Adrenal gland (tissue), 5 donors: Measurements from ENCODE around the gene NAGS.

Experiments used
- POLR2A ChIP-seq, 2 donors: fragments of 450-650 bp; IDR thresholded peaks; one replicate each; pipeline ENCODE4 v1.6.1; 2017; ENCODE audit warnings: antibody characterized with exemption in 2 of 2, mild to moderate bottlenecking in 2 of 2, moderate library complexity in 1 of 2
- TF ChIP-seq, protein P1 (sequence below), 6 experiments: fragments of 450-650 bp in 4 of 6; fragments of 200-600 bp in 2 of 6; sonication (generic) in 1 of 6; IDR thresholded peaks; 1 replicate in 5 of 6; 2 replicates in 1 of 6; pipeline versions ENCODE4 v1.5.1 to v1.8.0; 2016 to 2021; ENCODE audit warnings: antibody characterized with exemption in 6 of 6, mild to moderate bottlenecking in 2 of 6, moderate library complexity in 1 of 6
- donor health status: DM: no; HTN: no; CAD: no.

DNA sequence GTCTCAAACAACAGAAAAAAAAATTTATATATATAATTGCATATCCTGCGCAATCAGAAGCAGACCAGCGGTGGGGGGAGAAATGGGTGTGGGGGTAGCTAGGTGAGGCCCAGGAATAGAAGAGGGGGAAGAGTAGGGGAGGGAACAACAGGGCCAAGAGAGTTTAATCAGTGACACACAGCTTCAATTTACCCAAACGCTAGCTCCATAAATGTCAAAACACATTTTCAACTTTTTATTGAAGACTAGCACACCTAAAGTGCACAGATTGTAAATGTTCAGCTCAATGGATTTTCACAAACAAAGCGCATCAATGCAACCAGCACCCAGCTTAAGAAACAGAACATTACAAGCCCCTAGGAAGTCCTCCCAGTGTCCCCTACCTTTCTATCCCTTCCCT is 24.8 kb upstream of the NAGS start:
- TF ChIP-seq, protein P1, sequence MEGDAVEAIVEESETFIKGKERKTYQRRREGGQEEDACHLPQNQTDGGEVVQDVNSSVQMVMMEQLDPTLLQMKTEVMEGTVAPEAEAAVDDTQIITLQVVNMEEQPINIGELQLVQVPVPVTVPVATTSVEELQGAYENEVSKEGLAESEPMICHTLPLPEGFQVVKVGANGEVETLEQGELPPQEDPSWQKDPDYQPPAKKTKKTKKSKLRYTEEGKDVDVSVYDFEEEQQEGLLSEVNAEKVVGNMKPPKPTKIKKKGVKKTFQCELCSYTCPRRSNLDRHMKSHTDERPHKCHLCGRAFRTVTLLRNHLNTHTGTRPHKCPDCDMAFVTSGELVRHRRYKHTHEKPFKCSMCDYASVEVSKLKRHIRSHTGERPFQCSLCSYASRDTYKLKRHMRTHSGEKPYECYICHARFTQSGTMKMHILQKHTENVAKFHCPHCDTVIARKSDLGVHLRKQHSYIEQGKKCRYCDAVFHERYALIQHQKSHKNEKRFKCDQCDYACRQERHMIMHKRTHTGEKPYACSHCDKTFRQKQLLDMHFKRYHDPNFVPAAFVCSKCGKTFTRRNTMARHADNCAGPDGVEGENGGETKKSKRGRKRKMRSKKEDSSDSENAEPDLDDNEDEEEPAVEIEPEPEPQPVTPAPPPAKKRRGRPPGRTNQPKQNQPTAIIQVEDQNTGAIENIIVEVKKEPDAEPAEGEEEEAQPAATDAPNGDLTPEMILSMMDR (IDR thresholded peaks at IDR 0.05), result no peak
- no peak for TF ChIP-seq POLR2A (IDR thresholded peaks at IDR 0.05)
